Calu3 (cell line): ENCODE data around the gene PPP1R9A. TPM values are rescaled to one million over a fixed set of nuclear protein-coding genes. Genes with fewer than 3 reads are reported as not detected.

Source experiments
- BruUV-seq: library from RNA; stranded (reverse); fragments of 400-500 nt; replicated peaks from 2 replicates; lab custom pipeline; 2021; lab: Mats Ljungman, UMichigan
- CTCF ChIA-PET: fragments of 300-600 bp; sonication (Branson Sonifier 250); formaldehyde crosslinking; loops from one replicate; lab custom pipeline; 2022; ENCODE audit warnings: antibody characterized with exemption; lab: Charles Lee
- DNase-seq: peaks from one replicate; pipeline ENCODE4 v3.0.0; 2022
- H3K27ac Mint-ChIP-seq: one replicate; pipeline ENCODE4 v1.8.0; 2022; ENCODE audit warnings: mixed read lengths; ENCODE audit not compliant: unreplicated experiment
- H3K27me3 Mint-ChIP-seq: one replicate; pipeline ENCODE4 v1.8.0; 2022; ENCODE audit warnings: mixed read lengths; ENCODE audit not compliant: unreplicated experiment
- H3K36me3 Mint-ChIP-seq: one replicate; pipeline ENCODE4 v1.8.0; 2022; ENCODE audit warnings: mild to moderate bottlenecking, moderate library complexity, mixed read lengths; ENCODE audit not compliant: insufficient read depth, unreplicated experiment
- H3K4me1 Mint-ChIP-seq: one replicate; pipeline ENCODE4 v1.8.0; 2022; ENCODE audit warnings: mild to moderate bottlenecking, low read depth, mixed read lengths; ENCODE audit not compliant: unreplicated experiment
- H3K4me3 Mint-ChIP-seq: one replicate; pipeline ENCODE4 v1.8.0; 2022; ENCODE audit warnings: mild to moderate bottlenecking, low read depth, moderate library complexity, mixed read lengths; ENCODE audit not compliant: unreplicated experiment
- H3K9me3 Mint-ChIP-seq: one replicate; pipeline ENCODE4 v1.8.0; 2022; ENCODE audit warnings: low read depth, mixed read lengths; ENCODE audit not compliant: unreplicated experiment
- CTCF ChIP-seq: fragments of 200-600 bp; IDR thresholded peaks from one replicate; pipeline ENCODE4 v1.8.0; 2022; ENCODE audit warnings: antibody characterized with exemption; ENCODE audit not compliant: unreplicated experiment
- intact Hi-C: fragments of 100-400 bp; cut with micrococcal nuclease; formaldehyde crosslinking; loops from one replicate; pipeline ENCODE4 v1.10.0; 2022; ENCODE audit not compliant: unreplicated experiment
- total RNA-seq: library from RNA; stranded (reverse); gene quantifications from 2 replicates; pipeline ENCODE4 v1.2.3, GENCODE V29; 2022

PPP1R9A gene
- total RNA-seq, 1 experiment from 2014 or later, result 19.4 TPM

GRCh38 chr7:95323410-95324129 lies 416.2 kb downstream of the PPP1R9A start:
- no peak for TF ChIP-seq CTCF
- Mint-ChIP-seq H3K4me1 (no peaks in the 10 kb centered on the region), H3K36me3 (no peaks in the 10 kb centered on the region), H3K9me3 (no peaks in the 10 kb centered on the region), H3K27ac (no peak overlapping the region), H3K27me3 (peaks cover 17% of the 10 kb centered on the region), H3K4me3 (no peak overlapping the region)
- intact Hi-C loops, result no loop called here
- DNase-seq, result no peak
- no TSS peak for BruUV-seq
- CTCF ChIA-PET, result interaction anchor here (0.6 kb wide), 1 partner anchor 77 kb away, joined by 6 read pairs; no protein-coding TSS in a partner anchor

GRCh38 chr7:95324431-95324830 lies 417.0 kb downstream of the PPP1R9A start, which contains the start of gene PON1:
TSS of gene PON1 (minus strand) at chr7:95324532. CDS start at chr7:95324475, 57 bp downstream.
- Mint-ChIP-seq H3K36me3 (no peaks in the 10 kb centered on the region), H3K4me1 (no peaks in the 10 kb centered on the region), H3K4me3 (peak within 1 kb of the TSS; percentile 35), H3K9me3 (no peaks in the 10 kb centered on the region), H3K27ac (no peak within 1 kb of the TSS), H3K27me3 (peaks cover 17% of the 10 kb centered on the region)
- no peak for TF ChIP-seq CTCF
- CTCF ChIA-PET, result no interaction called here
- no TSS peak for BruUV-seq
- intact Hi-C loops, result no loop called here
- DNase-seq, result peak; percentile 6

- H3K36me3 Mint-ChIP-seq, result no peaks in the 10 kb centered on the region
- CTCF ChIA-PET, result no interaction called here
Measured at GRCh38 chr7:95327356-95327755, 420.0 kb downstream of the PPP1R9A start.

GRCh38 chr7:95330204-95330960 lies 423.0 kb downstream of the PPP1R9A start:
- CTCF ChIA-PET, result no interaction called here
- no TSS peak for BruUV-seq
- no peak for DNase-seq
- no peak for TF ChIP-seq CTCF
- intact Hi-C loops, result no loop called here
- Mint-ChIP-seq H3K36me3 (no peaks in the 10 kb centered on the region), H3K4me3 (peak overlapping the region; percentile 58), H3K27me3 (peaks cover 10% of the 10 kb centered on the region), H3K9me3 (no peaks in the 10 kb centered on the region), H3K27ac (peak overlapping the region; percentile 63), H3K4me1 (peaks cover 6% of the 10 kb centered on the region)

More at GRCh38 chr7:95327356-95327755, 420.0 kb downstream of the PPP1R9A start:
- no peak for DNase-seq
- peaks cover 6% of the 10 kb centered on the region for H3K4me1 Mint-ChIP-seq
- BruUV-seq, result no TSS peak
- intact Hi-C loops, result no loop called here
- no peaks in the 10 kb centered on the region for H3K9me3 Mint-ChIP-seq
- peaks cover 17% of the 10 kb centered on the region for H3K27me3 Mint-ChIP-seq
- H3K27ac Mint-ChIP-seq, result no peak overlapping the region
- H3K4me3 Mint-ChIP-seq, result no peak overlapping the region
- no peak for TF ChIP-seq CTCF
